ENCODE data around the gene HUNK. TPM values are rescaled to one million over a fixed set of nuclear protein-coding genes. Genes with fewer than 3 reads are reported as not detected.

Gene HUNK
- total RNA-seq, 1 donor from 2014 or later, result 29.1 TPM

- Mint-ChIP-seq H3K27ac (ENCODE audit: unreplicated experiment) (no peak overlapping the region), H3K36me3 (ENCODE audit: low read depth) (peaks cover 15% of the 10 kb centered on the region), H3K4me3 (no peak overlapping the region), H3K4me1 (peaks cover 67% of the 10 kb centered on the region), H3K27me3 (ENCODE audit: low read depth) (no peaks in the 10 kb centered on the region), H3K9me3 (no peaks in the 10 kb centered on the region)
- no peak for TF ChIP-seq CTCF (conservative IDR thresholded peaks at IDR 0.05)
- DNase-seq (ENCODE audit: low read depth, low spot score), result no peak
These were observed 24.5 kb downstream of the HUNK start for GRCh38 chr21:31897311-31897710.

GRCh38 chr21:31898933-31899630, 26.3 kb downstream of the HUNK start:
- Mint-ChIP-seq H3K36me3 (ENCODE audit: low read depth) (peaks cover 15% of the 10 kb centered on the region), H3K4me3 (no peak overlapping the region), H3K4me1 (peaks cover 69% of the 10 kb centered on the region), H3K9me3 (no peaks in the 10 kb centered on the region), H3K27me3 (ENCODE audit: low read depth) (no peaks in the 10 kb centered on the region), H3K27ac (ENCODE audit: unreplicated experiment) (no peak overlapping the region)
- no peak for DNase-seq (ENCODE audit: low read depth, low spot score)
- TF ChIP-seq CTCF (conservative IDR thresholded peaks at IDR 0.05), result no peak

GRCh38 chr21:31900121-31900895, 27.5 kb downstream of the HUNK start:
- no peak for DNase-seq (ENCODE audit: low read depth, low spot score)
- Mint-ChIP-seq H3K27ac (ENCODE audit: unreplicated experiment) (peak overlapping the region; percentile 53), H3K36me3 (ENCODE audit: low read depth) (peaks cover 15% of the 10 kb centered on the region), H3K27me3 (ENCODE audit: low read depth) (no peaks in the 10 kb centered on the region), H3K4me3 (no peak overlapping the region), H3K9me3 (no peaks in the 10 kb centered on the region), H3K4me1 (peaks cover 68% of the 10 kb centered on the region)
- TF ChIP-seq CTCF (conservative IDR thresholded peaks at IDR 0.05), result no peak

GRCh38 chr21:31901315-31901714, 28.5 kb downstream of the HUNK start:
- DNase-seq (ENCODE audit: low read depth, low spot score), result no peak
- Mint-ChIP-seq H3K36me3 (ENCODE audit: low read depth) (peaks cover 10% of the 10 kb centered on the region), H3K27me3 (ENCODE audit: low read depth) (no peaks in the 10 kb centered on the region), H3K27ac (ENCODE audit: unreplicated experiment) (no peak overlapping the region), H3K4me3 (peak overlapping the region; percentile 17), H3K9me3 (no peaks in the 10 kb centered on the region), H3K4me1 (peaks cover 68% of the 10 kb centered on the region)
- TF ChIP-seq CTCF (conservative IDR thresholded peaks at IDR 0.05), result no peak

- Mint-ChIP-seq H3K9me3 (no peaks in the 10 kb centered on the region), H3K4me3 (no peak overlapping the region), H3K27ac (ENCODE audit: unreplicated experiment) (no peak overlapping the region), H3K4me1 (peaks cover 71% of the 10 kb centered on the region), H3K36me3 (ENCODE audit: low read depth) (peaks cover 9% of the 10 kb centered on the region), H3K27me3 (ENCODE audit: low read depth) (no peaks in the 10 kb centered on the region)
- no peak for DNase-seq (ENCODE audit: low read depth, low spot score)
- no peak for TF ChIP-seq CTCF (conservative IDR thresholded peaks at IDR 0.05)
These were observed 29.6 kb downstream of the HUNK start for GRCh38 chr21:31902438-31902837.
